ENCODE measurements around the gene RFWD3.

Gene RFWD3

GRCh38 chr16:74575807-74576643, 90.7 kb downstream of the RFWD3 start:
- no peak for DNase-seq

GRCh38 chr16:74575175-74575806, 91.4 kb downstream of the RFWD3 start:
- no peak for DNase-seq

GRCh38 chr16:74574146-74574545, 92.5 kb downstream of the RFWD3 start:
- no peak for DNase-seq

- DNase-seq, result no peak
These were observed 93.1 kb downstream of the RFWD3 start for GRCh38 chr16:74573622-74574021.

Data from effector CD4-positive, alpha-beta T cell (primary cell).